GM12878 (cell line): ENCODE data around the gene PLOD3. TPM values are rescaled to one million over a fixed set of nuclear protein-coding genes. Genes with fewer than 3 reads are reported as not detected.
"Not testable (repeated sequence)": the region's sequence is repeated elsewhere in the genome, so short reads cannot be mapped to it uniquely, and the experiment has no call there.

Experiments used
- ATAC-seq: fragments of 200-7000 bp; cut with Tn5 transposase; 3 replicates; pipeline ENCODE4 v1.9.1; 2020; ENCODE audit warnings: mild to moderate bottlenecking, moderate library complexity
- BruUV-seq: library from RNA; stranded (reverse); fragments of 400-500 nt; replicated peaks from 2 replicates; lab custom pipeline; 2021; lab: Mats Ljungman, UMichigan
- CTCF ChIA-PET: fragments of 300-600 bp; sonication (Branson Sonifier 250); formaldehyde crosslinking; extraction: SDS; loops from one replicate; lab custom pipeline; 2021; ENCODE audit warnings: inconsistent platforms; lab: Yijun Ruan, JAX
- POLR2A ChIA-PET: fragments of 350-600 bp; formaldehyde crosslinking; extraction: SDS; loops from one replicate; lab custom pipeline; 2021; ENCODE audit warnings: inconsistent platforms; lab: Charles Lee
- RAD21 ChIA-PET: fragments of 300-600 bp; sonication (Branson Sonifier 250); formaldehyde crosslinking; loops from one replicate; lab custom pipeline; 2023; ENCODE audit warnings: antibody characterized with exemption; ENCODE audit not compliant: unreplicated experiment; lab: Charles Lee
- SMC1A ChIA-PET: fragments of 300-600 bp; sonication (Branson Sonifier 250); formaldehyde crosslinking; loops from one replicate; lab custom pipeline; 2023; ENCODE audit not compliant: unreplicated experiment, uncharacterized antibody; lab: Charles Lee
- DNase-seq: peaks from one replicate; pipeline ENCODE4 v3.0.0-alpha.2; 2011; ENCODE audit warnings: low read depth, low spot score
- FAIRE-seq: peaks from 3 replicates; lab custom pipeline; 2011; peaks lifted over from hg19 to GRCh38; lab: Jason Lieb, UNC
- H2AFZ ChIP-seq: 2 replicates; pipeline ENCODE4 v1.6.0; 2011; ENCODE audit warnings: low read depth, low read length, control low read depth; ENCODE audit not compliant: control insufficient read depth
- H3K27ac ChIP-seq: 2 replicates; pipeline ENCODE4 v1.5.1; 2011; ENCODE audit warnings: control low read depth; ENCODE audit not compliant: control insufficient read depth, insufficient read depth
- H3K27me3 ChIP-seq, 2 experiments: replicated peaks in 1 of 2; 2 replicates each; pipeline versions ENCODE4 v1.6.0 to v1.6.1; 2011; ENCODE audit warnings: low read length in 1 of 2; ENCODE audit not compliant: control insufficient read depth in 2 of 2, insufficient read depth in 2 of 2
- H3K36me3 ChIP-seq, 2 experiments: 2 replicates each; pipeline ENCODE4 v1.5.1; 2011; ENCODE audit warnings: low read length in 1 of 2; ENCODE audit not compliant: control insufficient read depth in 2 of 2, insufficient read depth in 2 of 2
- H3K4me1 ChIP-seq: 2 replicates; pipeline ENCODE4 v1.6.1; 2011; ENCODE audit warnings: mild to moderate bottlenecking, low read length, moderate library complexity, mixed read lengths; ENCODE audit not compliant: control insufficient read depth, insufficient read depth
- H3K4me2 ChIP-seq: 2 replicates; pipeline ENCODE4 v1.6.0; 2011; ENCODE audit warnings: control low read depth; ENCODE audit not compliant: control insufficient read depth, insufficient read depth
- H3K4me3 ChIP-seq: fragments of 200-600 bp; sonication (generic); 2 replicates; pipeline ENCODE4 v1.5.1; 2016
- H3K79me2 ChIP-seq: 2 replicates; pipeline ENCODE4 v1.6.0; 2011; ENCODE audit warnings: low read length; ENCODE audit not compliant: control insufficient read depth, insufficient read depth
- H3K9ac ChIP-seq: 2 replicates; pipeline ENCODE4 v1.8.0; 2011; ENCODE audit warnings: low read length, control low read depth, mixed read lengths; ENCODE audit not compliant: control insufficient read depth, insufficient read depth
- H3K9me3 ChIP-seq: replicated peaks from 3 replicates; pipeline ENCODE4 v1.5.1; 2011; ENCODE audit warnings: mild to moderate bottlenecking, low read length; ENCODE audit not compliant: control insufficient read depth, insufficient read depth
- H4K20me1 ChIP-seq: 2 replicates; pipeline ENCODE4 v1.6.0; 2011; ENCODE audit not compliant: control insufficient read depth, insufficient read depth
- CREB1 ChIP-seq: IDR thresholded peaks from 2 replicates; pipeline ENCODE4 v1.6.1; 2012; ENCODE audit warnings: low read depth, mild to moderate bottlenecking, inconsistent platforms
- HCFC1 ChIP-seq: fragments of 150-350 bp; IDR thresholded peaks from 2 replicates; pipeline ENCODE4 v1.6.1; 2014; ENCODE audit warnings: low read length
- JUND ChIP-seq: IDR thresholded peaks from 2 replicates; pipeline ENCODE4 v1.6.1; 2012; ENCODE audit warnings: low read depth, mild to moderate bottlenecking, low read length, improper control_type of control experiment, moderate library complexity
- MYC ChIP-seq: IDR thresholded peaks from 2 replicates; pipeline ENCODE4 v1.6.1; 2011; ENCODE audit warnings: mild to moderate bottlenecking, low read length, moderate library complexity, inconsistent platforms; ENCODE audit not compliant: insufficient read depth, insufficient replicate concordance, insufficient read length, severe bottlenecking
- NR2F1 ChIP-seq: fragments of 450-650 bp; conservative IDR thresholded peaks from 2 replicates; pipeline ENCODE4 v1.6.1; 2017; ENCODE audit warnings: mild to moderate bottlenecking
- RB1 ChIP-seq: fragments of 450-650 bp; formaldehyde crosslinking; IDR thresholded peaks from 2 replicates; pipeline ENCODE4 v1.6.1; 2017; ENCODE audit warnings: mild to moderate bottlenecking, borderline replicate concordance
- SKIL ChIP-seq: fragments of 450-650 bp; IDR thresholded peaks from 2 replicates; pipeline ENCODE4 v1.6.1; 2017; ENCODE audit warnings: mild to moderate bottlenecking, low read depth, inconsistent platforms; ENCODE audit not compliant: poor library complexity, severe bottlenecking
- STAT3 ChIP-seq: IDR thresholded peaks from 2 replicates; pipeline ENCODE4 v1.6.1; 2011; ENCODE audit warnings: low read depth, low read length, improper control_type of control experiment
- SUZ12 ChIP-seq: fragments of 200-600 bp; sonication (generic); IDR thresholded peaks from one replicate; pipeline ENCODE4 v1.6.1; 2018; ENCODE audit warnings: antibody characterized with exemption, mild to moderate bottlenecking; ENCODE audit not compliant: unreplicated experiment
- TCF12 ChIP-seq: IDR thresholded peaks from 2 replicates; pipeline ENCODE4 v1.6.1; 2011; ENCODE audit warnings: low read depth, mild to moderate bottlenecking, low read length
- TCF3 ChIP-seq: IDR thresholded peaks from 2 replicates; pipeline ENCODE4 v1.6.1; 2012; ENCODE audit warnings: low read depth, mild to moderate bottlenecking, low read length, borderline replicate concordance; ENCODE audit not compliant: insufficient read depth
- ZNF384 ChIP-seq: IDR thresholded peaks from 2 replicates; pipeline ENCODE4 v1.6.1; 2012; ENCODE audit warnings: low read depth, mild to moderate bottlenecking, low read length, improper control_type of control experiment, borderline replicate concordance
- WGBS: methylation state at CpG from one replicate; pipeline ENCODE4 v1.1.6; 2016; ENCODE audit warnings: low lambda C conversion rate; ENCODE audit not compliant: insufficient replicate concordance, insufficient coverage; ENCODE audit errors: missing lambda C conversion rate; 5-methylcytosine and 5-hydroxymethylcytosine counted together
- in situ Hi-C: fragments of 300-500 bp; cut with MboI; formaldehyde crosslinking; loops from 9 replicates; pipeline ENCODE4 v1.14.3; 2018; ENCODE audit warnings: mixed read lengths
- intact Hi-C: fragments of 100-400 bp; cut with micrococcal nuclease; formaldehyde crosslinking; loops from one replicate; pipeline ENCODE4 v1.14.2; 2022; ENCODE audit not compliant: unreplicated experiment
- polyA plus RNA-seq, 11 experiments: library from polyadenylated mRNA; depleted of rRNA in 4 of 11; unstranded in 6 of 11; stranded (reverse) in 5 of 11; fragments of >200 nt; fragmentation: Nextera tagmentation in 4 of 11; fragmentation: Illumina TruSeq in 1 of 11; extraction: Ambion mirVana in 4 of 11; extraction: Trizol in 1 of 11; gene quantifications; 1 replicate in 1 of 11; 2 replicates in 10 of 11; pipeline versions ENCODE4 v1.2.1 to v1.2.3, GENCODE V29; 2011 to 2016; ENCODE audit warnings: inconsistent platforms in 2 of 11, missing spikeins in 2 of 11, low read depth in 1 of 11
- total RNA-seq, 4 experiments: library from RNA; depleted of rRNA in 3 of 4; stranded (reverse); fragments of >200 nt in 3 of 4; fragmentation: Illumina TruSeq in 1 of 4; extraction: Trizol in 1 of 4; gene quantifications; 2 replicates each; pipeline versions ENCODE4 v1.2.1 to v1.2.3, GENCODE V29; 2013 to 2021

PLOD3 gene
- total and polyA plus RNA-seq, 10 of the 15 experiments (the other 5 are each of a cell fraction or from before 2014, with no cell fraction given): 0.53 to 27.8 (median 15.1) TPM

- H3K27me3 ChIP-seq, ATAC-seq, intact Hi-C loops, H2AFZ ChIP-seq, BruUV-seq, H3K4me1 ChIP-seq, H3K4me3 ChIP-seq, H3K36me3 ChIP-seq, H4K20me1 ChIP-seq, in situ Hi-C loops, DNase-seq, FAIRE-seq, H3K27ac ChIP-seq, H3K9ac ChIP-seq, H3K9me3 ChIP-seq: not testable (repeated sequence)
- Histone ChIP-seq H3K4me2 (peak overlapping the region; percentile 36; the same call in 1 of the 2 replicates), H3K79me2 (peaks cover 29% of the 10 kb centered on the region)
- ChIA-PET RAD21 (interaction anchor here (0.9 to 2.3 kb wide), 3 partner anchors 10 to 109 kb away, joined by 4 to 6 read pairs (median 5); partner anchors contain the start of gene ZNHIT1), CTCF (interaction anchor here (0.8 to 4.4 kb wide), 5 partner anchors 10 to 109 kb away, joined by 3 to 17 read pairs (median 13); partner anchors contain the start of genes PLOD3 and ZNHIT1), SMC1A (interaction anchor here (0.8 to 1.3 kb wide), 2 partner anchors 10 to 38 kb away, joined by 3 read pairs; no protein-coding TSS in a partner anchor), POLR2A (interaction anchor here (0.7 to 1.0 kb wide), 2 partner anchors 92 to 127 kb away, joined by 3 to 6 read pairs; no protein-coding TSS in a partner anchor)
- WGBS: 74% methylated on average over 5 of the region's 5 CpGs
Observed at GRCh38 chr7:101253199-101253598, 35.8 kb upstream of the PLOD3 start.

- H4K20me1 ChIP-seq: no peaks in the 10 kb centered on the region
- peaks cover 0 to 3% of the 10 kb centered on the region in 2 experiments; a peak in 3 of 4 replicates for H3K36me3 ChIP-seq
- DNase-seq: peak; percentile 93
- H2AFZ ChIP-seq: peak overlapping the region; percentile 95
- ChIA-PET CTCF (interaction anchor here (0.6 to 4.4 kb wide), 8 partner anchors 8 to 174 kb away, joined by 3 to 17 read pairs (median 4); partner anchors contain the start of genes PLOD3 and ZNHIT1), RAD21 (interaction anchor here (0.6 to 1.5 kb wide), 3 partner anchors 8 to 34 kb away, joined by 3 to 6 read pairs (median 5); partner anchors contain the start of gene ZNHIT1), SMC1A (interaction anchor here (1.1 to 1.3 kb wide), 4 partner anchors 10 to 39 kb away, joined by 3 read pairs; partner anchors contain the start of gene ZNHIT1), POLR2A (interaction anchor here (0.5 to 1.6 kb wide), 5 partner anchors 8 to 1175 kb away, joined by 3 to 12 read pairs (median 3); partner anchors contain the start of genes PLOD3 and ZNHIT1)
- no peaks in the 10 kb centered on the region for H3K9me3 ChIP-seq
- peak overlapping the region; percentile 89 for H3K27ac ChIP-seq
- intact Hi-C loops: no loop called here
- peak overlapping the region; percentile 78 for H3K4me3 ChIP-seq
- TSS peak; percentile 80 for BruUV-seq
- peak; percentile 96 for FAIRE-seq
- in situ Hi-C loops: no loop called here
- peaks cover 31% of the 10 kb centered on the region for H3K79me2 ChIP-seq
- peak overlapping the region; percentile 95 for H3K9ac ChIP-seq
- peak; percentile 100 for ATAC-seq
- peak overlapping the region; percentile 82 for H3K4me2 ChIP-seq
- peaks cover 7% of the 10 kb centered on the region for H3K4me1 ChIP-seq
- under 1% methylated on average over 54 of the region's 55 CpGs for WGBS
- no peaks in the 10 kb centered on the region; a peak in 1 of 4 replicates for H3K27me3 ChIP-seq
- TF ChIP-seq HCFC1 (peak; percentile 67), TCF3 (no peak), NR2F1 (no peak), RB1 (peak; percentile 66; the same call in 1 of the 2 replicates), MYC (no peak), ZNF384 (no peak), SUZ12 (no peak), STAT3 (no peak), TCF12 (no peak), CREB1 (peak; percentile 28; the same call in 1 of the 2 replicates), SKIL (no peak), JUND (no peak)
Observed at GRCh38 chr7:101251871-101252659, 34.7 kb upstream of the PLOD3 start.
